WTC11 (cell line): ENCODE results near the gene MITF.

Source experiments
- CREM ChIP-seq: sonication (generic); formaldehyde crosslinking; IDR thresholded peaks from 2 replicates; pipeline ENCODE4 v1.8.1; 2022; ENCODE audit warnings: mild to moderate bottlenecking, missing genetic modification reagents, moderate library complexity
- CTCF ChIP-seq: fragments of 200-600 bp; IDR thresholded peaks from 2 replicates; pipeline ENCODE4 v1.8.0; 2022; ENCODE audit warnings: antibody characterized with exemption
- ZNF138 ChIP-seq: sonication (generic); formaldehyde crosslinking; conservative IDR thresholded peaks from 2 replicates; pipeline ENCODE4 v1.8.1; 2022; ENCODE audit warnings: mild to moderate bottlenecking, moderate library complexity, missing genetic modification reagents

- TF ChIP-seq CTCF (no peak), ZNF138 (CRISPR knock-in tag) (no peak), CREM (CRISPR knock-in tag) (no peak)
Measured at GRCh38 chr3:69695443-69695842, 43.8 kb upstream of the MITF start.
